Neural cell (in vitro differentiated cells): ENCODE results near the gene RPL39L. TPM values are rescaled to one million over a fixed set of nuclear protein-coding genes. Genes with fewer than 3 reads are reported as not detected.

Experiments used
- H2AFZ ChIP-seq: fragments of 200-600, 300-800 bp; sonication (generic), shearing (Covaris generic); 2 replicates; pipeline ENCODE4 v1.6.0; 2014; ENCODE audit warnings: low read depth, mild to moderate bottlenecking, antibody characterized with exemption, low read length, moderate library complexity
- H3F3A ChIP-seq: fragments of 200-600 bp; shearing (Covaris generic); 2 replicates; pipeline ENCODE4 v1.6.1; 2016; ENCODE audit warnings: mild to moderate bottlenecking, moderate library complexity, mixed read lengths, antibody characterized with exemption, low read length; ENCODE audit not compliant: insufficient read depth, poor library complexity, severe bottlenecking
- H3K27ac ChIP-seq: fragments of 200-600, 300-800 bp; sonication (generic), shearing (Covaris generic); 2 replicates; pipeline ENCODE4 v1.5.1; 2014; ENCODE audit warnings: mild to moderate bottlenecking, low read length, moderate library complexity
- H3K27me3 ChIP-seq: fragments of 300-800, 200-600 bp; sonication (generic), shearing (Covaris generic); 2 replicates; pipeline ENCODE4 v1.6.0; 2014; ENCODE audit warnings: mild to moderate bottlenecking, low read depth, low read length, moderate library complexity; ENCODE audit not compliant: insufficient read depth
- H3K36me3 ChIP-seq: fragments of 300-800, 200-600 bp; sonication (generic), shearing (Covaris generic); 2 replicates; pipeline ENCODE4 v1.5.1; 2014; ENCODE audit warnings: mild to moderate bottlenecking, antibody characterized with exemption, low read length, moderate library complexity; ENCODE audit not compliant: insufficient read depth
- H3K4me2 ChIP-seq: fragments of 300-800, 200-600 bp; sonication (generic), shearing (Covaris generic); 2 replicates; pipeline ENCODE4 v1.6.0; 2014; ENCODE audit warnings: mild to moderate bottlenecking, low read length
- H3K4me3 ChIP-seq: fragments of 300-800, 200-600 bp; sonication (generic), shearing (Covaris generic); 2 replicates; pipeline ENCODE4 v1.5.1; 2014; ENCODE audit warnings: mild to moderate bottlenecking, low read length, moderate library complexity
- H3K79me2 ChIP-seq: fragments of 200-600 bp; shearing (Covaris generic); replicated peaks from 2 replicates; pipeline ENCODE4 v1.6.0; 2014; ENCODE audit warnings: mild to moderate bottlenecking, low read length, moderate library complexity; ENCODE audit not compliant: insufficient read depth
- H3K9ac ChIP-seq: fragments of 300-800, 200-600 bp; sonication (generic), shearing (Covaris generic); 2 replicates; pipeline ENCODE4 v1.6.1; 2016; ENCODE audit warnings: mild to moderate bottlenecking, low read length, mixed read lengths
- H3K9me2 ChIP-seq: fragments of 200-600 bp; shearing (Covaris generic); 2 replicates; pipeline ENCODE4 v1.6.1; 2016; ENCODE audit warnings: mild to moderate bottlenecking, low read length, mixed read lengths; ENCODE audit not compliant: insufficient read depth
- H3K9me3 ChIP-seq: fragments of 200-600, 300-800 bp; sonication (generic), shearing (Covaris generic); 2 replicates; pipeline ENCODE4 v1.6.1; 2016; ENCODE audit warnings: mild to moderate bottlenecking, mixed run types, low read length, moderate library complexity, mixed read lengths
- H4K20me1 ChIP-seq: fragments of 200-600 bp; shearing (Covaris generic); 2 replicates; pipeline ENCODE4 v1.6.1; 2016; ENCODE audit warnings: mild to moderate bottlenecking, mixed run types; ENCODE audit not compliant: insufficient read depth
- EP300 ChIP-seq: fragments of 450-650 bp; conservative IDR thresholded peaks from 2 replicates; pipeline ENCODE4 v1.6.1; 2014; ENCODE audit warnings: antibody characterized with exemption, mild to moderate bottlenecking, moderate library complexity; ENCODE audit not compliant: poor library complexity, severe bottlenecking
- EZH2 ChIP-seq: fragments of 200-600, 300-800 bp; shearing (Covaris generic), sonication (generic); IDR thresholded peaks from 2 replicates; pipeline ENCODE4 v1.6.1; 2014; ENCODE audit warnings: antibody characterized with exemption, low read length, borderline replicate concordance, mild to moderate bottlenecking; ENCODE audit not compliant: insufficient read depth, poor library complexity, severe bottlenecking
- MXI1 ChIP-seq: fragments of 450-650 bp; conservative IDR thresholded peaks from 2 replicates; pipeline ENCODE4 v1.6.1; 2014; ENCODE audit warnings: antibody characterized with exemption, mild to moderate bottlenecking; ENCODE audit not compliant: poor library complexity, severe bottlenecking
- POLR2AphosphoS5 ChIP-seq: IDR thresholded peaks from 2 replicates; pipeline ENCODE4 v1.6.1; 2012
- RAD21 ChIP-seq: fragments of 450-650 bp; conservative IDR thresholded peaks from 2 replicates; pipeline ENCODE4 v1.6.1; 2014; ENCODE audit warnings: antibody characterized with exemption, mild to moderate bottlenecking, moderate library complexity
- SMC3 ChIP-seq: fragments of 450-650 bp; conservative IDR thresholded peaks from 2 replicates; pipeline ENCODE4 v1.6.1; 2014; ENCODE audit warnings: antibody characterized with exemption, mild to moderate bottlenecking, moderate library complexity; ENCODE audit not compliant: poor library complexity
- TAF1 ChIP-seq: IDR thresholded peaks from 2 replicates; pipeline ENCODE4 v1.6.1; 2012; ENCODE audit warnings: low read depth
- polyA plus RNA-seq: library from polyadenylated mRNA; depleted of rRNA; stranded (reverse); fragments of >200 nt; gene quantifications from 2 replicates; pipeline ENCODE4 v1.2.3, GENCODE V29; 2014
- TF ChIP-seq, protein P1 (sequence below): fragments of 450-650 bp; IDR thresholded peaks from 2 replicates; pipeline ENCODE4 v1.5.1; 2014; ENCODE audit warnings: antibody characterized with exemption, mild to moderate bottlenecking, moderate library complexity; ENCODE audit not compliant: poor library complexity, severe bottlenecking
- TF ChIP-seq, protein P2 (sequence below): IDR thresholded peaks from 2 replicates; pipeline ENCODE4 v1.6.1; 2012; ENCODE audit warnings: borderline replicate concordance

Gene RPL39L
- polyA plus RNA-seq, 1 donor from 2014 or later = 19.9 TPM

DNA sequence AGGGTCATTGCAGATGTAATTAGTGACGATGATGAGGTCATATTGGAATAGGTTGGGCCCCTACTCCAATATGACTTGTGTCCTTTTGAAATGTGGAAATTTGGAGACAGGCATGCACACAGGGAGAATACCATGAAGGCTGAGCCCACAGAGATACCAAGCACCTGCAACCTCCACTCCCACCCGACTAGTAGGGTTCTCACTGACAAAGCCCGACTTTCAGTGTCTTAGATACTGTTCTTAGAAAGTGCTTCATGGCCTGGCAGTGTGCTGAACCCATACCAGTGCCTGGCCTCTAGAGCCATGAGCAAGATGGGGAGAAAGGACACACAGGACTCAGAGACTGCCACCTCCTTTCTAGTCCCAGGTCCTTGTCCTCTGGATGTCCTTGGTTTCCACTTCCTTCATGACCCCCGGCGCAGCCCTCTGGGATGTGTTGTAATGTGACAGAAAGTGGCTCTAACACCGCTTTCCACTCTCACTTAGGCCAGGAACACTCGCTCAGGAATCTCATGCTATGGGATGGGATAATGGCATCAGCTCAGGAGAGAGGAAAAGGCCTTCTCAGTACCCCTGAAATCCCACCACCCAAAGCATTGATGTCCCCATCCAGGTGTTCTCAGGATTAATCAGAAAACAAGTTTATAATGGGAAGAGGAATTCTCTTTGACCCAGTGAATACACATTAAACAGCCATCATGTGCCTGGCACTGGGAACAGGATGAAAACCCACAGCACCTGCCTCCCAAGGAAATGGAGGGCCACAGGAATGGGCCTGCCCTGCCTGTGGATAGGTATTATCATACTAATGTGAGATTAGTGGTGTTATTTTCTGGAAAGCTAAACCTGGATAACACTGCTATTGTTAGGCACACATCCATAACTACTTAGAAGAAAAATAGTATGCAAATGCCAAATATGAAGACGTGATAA lies 59.9 kb downstream of the RPL39L start:
- H3K4me2 ChIP-seq = no peak overlapping the region
- H3K9me2 ChIP-seq = no peaks in the 10 kb centered on the region
- no peaks in the 10 kb centered on the region for H3F3A ChIP-seq
- no peaks in the 10 kb centered on the region for H3K9me3 ChIP-seq
- TF ChIP-seq TAF1 (no peak), POLR2AphosphoS5 (no peak), RAD21 (no peak), EP300 (no peak), SMC3 (no peak), MXI1 (no peak), EZH2 (no peak)
- TF ChIP-seq, protein P1, sequence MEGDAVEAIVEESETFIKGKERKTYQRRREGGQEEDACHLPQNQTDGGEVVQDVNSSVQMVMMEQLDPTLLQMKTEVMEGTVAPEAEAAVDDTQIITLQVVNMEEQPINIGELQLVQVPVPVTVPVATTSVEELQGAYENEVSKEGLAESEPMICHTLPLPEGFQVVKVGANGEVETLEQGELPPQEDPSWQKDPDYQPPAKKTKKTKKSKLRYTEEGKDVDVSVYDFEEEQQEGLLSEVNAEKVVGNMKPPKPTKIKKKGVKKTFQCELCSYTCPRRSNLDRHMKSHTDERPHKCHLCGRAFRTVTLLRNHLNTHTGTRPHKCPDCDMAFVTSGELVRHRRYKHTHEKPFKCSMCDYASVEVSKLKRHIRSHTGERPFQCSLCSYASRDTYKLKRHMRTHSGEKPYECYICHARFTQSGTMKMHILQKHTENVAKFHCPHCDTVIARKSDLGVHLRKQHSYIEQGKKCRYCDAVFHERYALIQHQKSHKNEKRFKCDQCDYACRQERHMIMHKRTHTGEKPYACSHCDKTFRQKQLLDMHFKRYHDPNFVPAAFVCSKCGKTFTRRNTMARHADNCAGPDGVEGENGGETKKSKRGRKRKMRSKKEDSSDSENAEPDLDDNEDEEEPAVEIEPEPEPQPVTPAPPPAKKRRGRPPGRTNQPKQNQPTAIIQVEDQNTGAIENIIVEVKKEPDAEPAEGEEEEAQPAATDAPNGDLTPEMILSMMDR = no peak
- TF ChIP-seq, protein P2, sequence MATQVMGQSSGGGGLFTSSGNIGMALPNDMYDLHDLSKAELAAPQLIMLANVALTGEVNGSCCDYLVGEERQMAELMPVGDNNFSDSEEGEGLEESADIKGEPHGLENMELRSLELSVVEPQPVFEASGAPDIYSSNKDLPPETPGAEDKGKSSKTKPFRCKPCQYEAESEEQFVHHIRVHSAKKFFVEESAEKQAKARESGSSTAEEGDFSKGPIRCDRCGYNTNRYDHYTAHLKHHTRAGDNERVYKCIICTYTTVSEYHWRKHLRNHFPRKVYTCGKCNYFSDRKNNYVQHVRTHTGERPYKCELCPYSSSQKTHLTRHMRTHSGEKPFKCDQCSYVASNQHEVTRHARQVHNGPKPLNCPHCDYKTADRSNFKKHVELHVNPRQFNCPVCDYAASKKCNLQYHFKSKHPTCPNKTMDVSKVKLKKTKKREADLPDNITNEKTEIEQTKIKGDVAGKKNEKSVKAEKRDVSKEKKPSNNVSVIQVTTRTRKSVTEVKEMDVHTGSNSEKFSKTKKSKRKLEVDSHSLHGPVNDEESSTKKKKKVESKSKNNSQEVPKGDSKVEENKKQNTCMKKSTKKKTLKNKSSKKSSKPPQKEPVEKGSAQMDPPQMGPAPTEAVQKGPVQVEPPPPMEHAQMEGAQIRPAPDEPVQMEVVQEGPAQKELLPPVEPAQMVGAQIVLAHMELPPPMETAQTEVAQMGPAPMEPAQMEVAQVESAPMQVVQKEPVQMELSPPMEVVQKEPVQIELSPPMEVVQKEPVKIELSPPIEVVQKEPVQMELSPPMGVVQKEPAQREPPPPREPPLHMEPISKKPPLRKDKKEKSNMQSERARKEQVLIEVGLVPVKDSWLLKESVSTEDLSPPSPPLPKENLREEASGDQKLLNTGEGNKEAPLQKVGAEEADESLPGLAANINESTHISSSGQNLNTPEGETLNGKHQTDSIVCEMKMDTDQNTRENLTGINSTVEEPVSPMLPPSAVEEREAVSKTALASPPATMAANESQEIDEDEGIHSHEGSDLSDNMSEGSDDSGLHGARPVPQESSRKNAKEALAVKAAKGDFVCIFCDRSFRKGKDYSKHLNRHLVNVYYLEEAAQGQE = no peak
- no peaks in the 10 kb centered on the region for H3K36me3 ChIP-seq
- no peak overlapping the region for H3K4me3 ChIP-seq
- H4K20me1 ChIP-seq = no peaks in the 10 kb centered on the region
- H3K9ac ChIP-seq = no peak overlapping the region
- H3K27ac ChIP-seq = no peak overlapping the region
- no peaks in the 10 kb centered on the region for H3K79me2 ChIP-seq
- no peaks in the 10 kb centered on the region for H3K27me3 ChIP-seq
- H2AFZ ChIP-seq = no peak overlapping the region

DNA sequence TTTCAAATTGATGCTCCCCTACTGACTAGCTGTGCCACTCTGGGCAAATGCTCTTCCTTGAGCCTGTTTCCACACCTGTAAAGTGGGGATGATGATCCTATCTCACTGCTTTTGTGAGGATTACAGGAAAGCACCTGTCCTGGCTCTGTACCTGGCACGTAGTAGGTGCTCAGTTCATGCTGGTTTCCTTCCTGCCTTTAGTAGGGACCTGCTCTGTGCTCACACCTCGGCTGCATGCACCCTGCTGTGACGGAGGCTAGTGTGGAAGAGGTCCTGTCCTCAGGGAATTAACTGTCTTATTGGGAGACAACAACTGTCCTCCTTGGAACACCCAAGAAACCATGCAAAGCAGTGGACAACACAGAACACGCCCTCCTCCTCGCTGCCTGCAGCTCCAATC lies 61.8 kb downstream of the RPL39L start:
- no peak overlapping the region for H3K4me2 ChIP-seq
- H3K27me3 ChIP-seq = no peaks in the 10 kb centered on the region
- H3K79me2 ChIP-seq = no peaks in the 10 kb centered on the region
- no peaks in the 10 kb centered on the region for H3F3A ChIP-seq
- TF ChIP-seq SMC3 (no peak), MXI1 (no peak), EP300 (no peak), RAD21 (no peak)
- TF ChIP-seq, protein P2 = no peak
- TF ChIP-seq, protein P1 = no peak
- no peak overlapping the region for H3K9ac ChIP-seq
- H3K9me2 ChIP-seq = no peaks in the 10 kb centered on the region
- H3K36me3 ChIP-seq = no peaks in the 10 kb centered on the region
- no peak overlapping the region for H3K4me3 ChIP-seq
- H4K20me1 ChIP-seq = no peaks in the 10 kb centered on the region
- H3K27ac ChIP-seq = no peak overlapping the region
- H3K9me3 ChIP-seq = no peaks in the 10 kb centered on the region
- H2AFZ ChIP-seq = no peak overlapping the region
